K562 (cell line): ENCODE measurements around the gene NRG3. TPM values are rescaled to one million over a fixed set of nuclear protein-coding genes. Genes with fewer than 3 reads are reported as not detected.

Source experiments
- ATAC-seq: fragments of 200-7000 bp; cut with Tn5 transposase; 3 replicates; pipeline ENCODE4 v1.9.1; 2020; ENCODE audit warnings: moderate library complexity
- BruUV-seq: library from RNA; stranded (reverse); fragments of 400-500 nt; replicated peaks from 2 replicates; lab custom pipeline; 2021; lab: Mats Ljungman, UMichigan
- CTCF ChIA-PET: fragments of 300-600 bp; formaldehyde crosslinking; extraction: SDS; loops from one replicate; lab custom pipeline; 2021; ENCODE audit warnings: low intra/inter-chr PET ratio; lab: Yijun Ruan, JAX
- POLR2A ChIA-PET: fragments of 300-600, 350-650 bp; sonication (Branson Sonifier 250); formaldehyde crosslinking; extraction: SDS; loops from one replicate; lab custom pipeline; 2021; ENCODE audit warnings: antibody characterized with exemption, inconsistent platforms; lab: Yijun Ruan, JAX
- DNase-seq, 4 experiments: peaks; one replicate each; pipeline versions ENCODE4 v3.0.0 to v3.0.0-alpha.2; 2011 to 2018; ENCODE audit warnings: low spot score in 3 of 4, mixed read lengths in 3 of 4; ENCODE audit errors: extremely low read depth in 1 of 4
- FAIRE-seq: peaks from 2 replicates; lab custom pipeline; 2011; peaks lifted over from hg19 to GRCh38; lab: Jason Lieb, UNC
- H2AFZ ChIP-seq: 2 replicates; pipeline ENCODE4 v1.6.0; 2011; ENCODE audit warnings: low read depth, low read length, control low read depth, inconsistent platforms
- H3K27ac ChIP-seq: fragments of 200-600 bp; 3 replicates; pipeline ENCODE4 v1.8.0; 2011; ENCODE audit warnings: low read depth, mild to moderate bottlenecking, control low read depth, inconsistent platforms, low read length, moderate library complexity, mixed read lengths; ENCODE audit errors: extremely low read depth
- H3K27me3 ChIP-seq, 2 experiments: fragments of 300-600 bp in 1 of 2; 2 replicates in 1 of 2; 3 replicates in 1 of 2; pipeline versions ENCODE4 v1.6.0 to v1.8.0; 2011; ENCODE audit warnings: inconsistent platforms in 2 of 2, low read length in 2 of 2, mild to moderate bottlenecking in 1 of 2, mixed read lengths in 1 of 2, moderate library complexity in 1 of 2; ENCODE audit not compliant: control insufficient read depth in 2 of 2, insufficient read depth in 2 of 2
- H3K36me3 ChIP-seq: fragments of 300-600 bp; 3 replicates; pipeline ENCODE4 v1.8.0; 2011; ENCODE audit warnings: mild to moderate bottlenecking, low read length, inconsistent platforms; ENCODE audit not compliant: control insufficient read depth, insufficient read depth
- H3K4me1 ChIP-seq, 2 experiments: fragments of 200-600 bp in 1 of 2; replicated peaks in 1 of 2; 2 replicates in 1 of 2; 3 replicates in 1 of 2; pipeline versions ENCODE4 v1.5.1 to v1.8.0; 2011; ENCODE audit warnings: inconsistent platforms in 2 of 2, low read length in 2 of 2, mild to moderate bottlenecking in 1 of 2, mixed read lengths in 1 of 2, moderate library complexity in 1 of 2; ENCODE audit not compliant: control insufficient read depth in 2 of 2, insufficient read depth in 2 of 2
- H3K4me2 ChIP-seq: 2 replicates; pipeline ENCODE4 v1.6.1; 2011; ENCODE audit warnings: low read length, control low read depth, inconsistent platforms, mixed read lengths; ENCODE audit not compliant: insufficient read depth
- H3K4me3 ChIP-seq: fragments of 200-600 bp; sonication (generic), shearing (Covaris generic); 2 replicates; pipeline ENCODE4 v1.5.1; 2016; ENCODE audit warnings: control low read depth, inconsistent platforms
- H3K79me2 ChIP-seq: fragments of 200-600 bp; 3 replicates; pipeline ENCODE4 v1.8.0; 2011; ENCODE audit warnings: low read length, inconsistent platforms; ENCODE audit not compliant: control insufficient read depth, insufficient read depth
- H3K9ac ChIP-seq, 2 experiments: 2 replicates each; pipeline versions ENCODE4 v1.6.0 to v1.6.1; 2011; ENCODE audit warnings: low read depth in 2 of 2, low read length in 2 of 2, control low read depth in 1 of 2, inconsistent platforms in 1 of 2, mild to moderate bottlenecking in 1 of 2, mixed read lengths in 1 of 2; ENCODE audit not compliant: insufficient read depth in 1 of 2
- H3K9me1 ChIP-seq: one replicate; pipeline ENCODE4 v1.6.0; 2011; ENCODE audit warnings: inconsistent platforms, mild to moderate bottlenecking, low read length, moderate library complexity; ENCODE audit not compliant: control insufficient read depth, insufficient read depth
- H3K9me3 ChIP-seq: replicated peaks from 2 replicates; pipeline ENCODE4 v1.5.1; 2011; ENCODE audit warnings: low read depth, low read length, inconsistent platforms; ENCODE audit not compliant: control insufficient read depth, insufficient read depth
- H4K20me1 ChIP-seq: replicated peaks from 2 replicates; pipeline ENCODE4 v1.6.1; 2011; ENCODE audit warnings: low read length, inconsistent platforms, mixed read lengths; ENCODE audit not compliant: control insufficient read depth, insufficient read depth
- ELK1 ChIP-seq: sonication (generic); formaldehyde crosslinking; IDR thresholded peaks from 2 replicates; pipeline ENCODE4 v1.8.1; 2022; ENCODE audit warnings: missing genetic modification reagents
- KAT2B ChIP-seq: IDR thresholded peaks from one replicate; pipeline ENCODE4 v1.6.1; 2012; ENCODE audit warnings: low read depth, mild to moderate bottlenecking, control low read depth, inconsistent platforms, low read length, moderate library complexity
- SREBF1 ChIP-seq: fragments of 150-350 bp; IDR thresholded peaks from 2 replicates; pipeline ENCODE4 v1.6.1; 2014; ENCODE audit warnings: antibody characterized with exemption, low read depth, low read length, borderline replicate concordance
- ZNF165 ChIP-seq: fragments of 250-450 bp; sonication (Bioruptor Pico); IDR thresholded peaks from 2 replicates; pipeline ENCODE4 v1.4.0; 2020; ENCODE audit warnings: borderline replicate concordance
- ZNF740 ChIP-seq, 3 experiments: fragments of 200-800 bp in 1 of 3; sonication (Bioruptor generic) in 1 of 3; sonication (generic) in 1 of 3; formaldehyde crosslinking in 1 of 3; IDR thresholded peaks; 2 replicates each; pipeline versions ENCODE4 v1.6.1 to v1.8.0; 2016 to 2022; ENCODE audit warnings: mild to moderate bottlenecking in 2 of 3, missing compliant biosample characterization in 2 of 3, missing genetic modification characterization in 2 of 3, missing genetic modification reagents in 1 of 3
- WGBS: fragments of 100-300 bp; shearing (Covaris generic); methylation state at CpG from one replicate; pipeline ENCODE4 v1.1.6; 2016; ENCODE audit warnings: low coverage, mixed read lengths; ENCODE audit not compliant: insufficient coverage; ENCODE audit errors: missing lambda C conversion rate; 5-methylcytosine and 5-hydroxymethylcytosine counted together
- in situ Hi-C: fragments of 300-500 bp; cut with MboI; formaldehyde crosslinking; loops from 4 replicates; pipeline ENCODE4 v1.15.0; 2018; ENCODE audit warnings: inconsistent platforms, mixed read lengths
- intact Hi-C: fragments of 100-400 bp; cut with micrococcal nuclease; formaldehyde crosslinking; loops from 2 replicates; pipeline ENCODE4 v1.14.2; 2022
- polyA plus RNA-seq, 8 experiments: library from polyadenylated mRNA; depleted of rRNA in 4 of 8; stranded (reverse) in 5 of 8; unstranded in 3 of 8; fragments of >200 nt; fragmentation: Nextera tagmentation in 2 of 8; fragmentation: Illumina TruSeq in 1 of 8; extraction: Ambion mirVana in 2 of 8; extraction: Trizol in 1 of 8; gene quantifications; 2 replicates each; pipeline versions ENCODE4 v1.2.1 to v1.2.3, GENCODE V29; 2011 to 2014; ENCODE audit warnings: inconsistent platforms in 1 of 8, missing spikeins in 1 of 8
- total RNA-seq, 7 experiments: library from RNA; depleted of rRNA in 6 of 7; stranded (reverse); fragments of >200 nt in 6 of 7; fragmentation: Illumina TruSeq in 2 of 7; extraction: Trizol in 2 of 7; gene quantifications; 2 replicates each; pipeline versions ENCODE4 v1.2.1 to v1.2.3, GENCODE V29; 2011 to 2021; ENCODE audit warnings: low replicate concordance in 1 of 7

Gene NRG3
- total and polyA plus RNA-seq, 9 of the 15 experiments (the other 6 are each of a cell fraction or from before 2014, with no cell fraction given) = not detected

GRCh38 chr10:82452676-82453075 lies 577.7 kb downstream of the NRG3 start:
- no peaks in the 10 kb centered on the region for H3K9me3 ChIP-seq
- no peak for ATAC-seq
- no peaks in the 10 kb centered on the region for H3K36me3 ChIP-seq
- H3K27ac ChIP-seq = no peak overlapping the region
- no peaks in the 10 kb centered on the region for H4K20me1 ChIP-seq
- H3K79me2 ChIP-seq = no peaks in the 10 kb centered on the region
- TF ChIP-seq ZNF740 (CRISPR knock-in tag; IDR thresholded peaks at IDR 0.05) = no peak
- TF ChIP-seq ZNF740 (tag; IDR thresholded peaks at IDR 0.05) = no peak
- no peak for TF ChIP-seq SREBF1
- no peak for TF ChIP-seq ELK1
- TF ChIP-seq ZNF165 (CRISPR knock-in tag) = no peak
- TF ChIP-seq KAT2B = no peak
- whole genome bisulfite sequencing = 0% methylated on average over 1 of the region's 1 CpG
- in situ Hi-C loops = no loop called here
- CTCF ChIA-PET = no interaction called here
- H3K9ac ChIP-seq = no peak overlapping the region
- no peak overlapping the region for H3K4me3 ChIP-seq
- FAIRE-seq = no peak
- DNase-seq = no peak
- POLR2A ChIA-PET = no interaction called here
- no peak overlapping the region for H3K4me2 ChIP-seq
- no peaks in the 10 kb centered on the region for H3K4me1 ChIP-seq
- no peaks in the 10 kb centered on the region for H3K9me1 ChIP-seq
- no TSS peak for BruUV-seq
- H2AFZ ChIP-seq = no peak overlapping the region
- intact Hi-C loops = no loop called here
- H3K27me3 ChIP-seq = no peaks in the 10 kb centered on the region
